Measurements from ENCODE around the gene PTGS1. TPM values are rescaled to one million over a fixed set of nuclear protein-coding genes. Genes with fewer than 3 reads are reported as not detected.

PTGS1 gene
- total RNA-seq, 1 donor from 2014 or later = 0.97 TPM

- peaks cover 3% of the 10 kb centered on the region for H3K4me1 Mint-ChIP-seq (ENCODE audit: low read depth)
- H3K4me3 Mint-ChIP-seq (ENCODE audit: unreplicated experiment) = no peak overlapping the region
- no peak for DNase-seq (ENCODE audit: low spot score)
- no peaks in the 10 kb centered on the region for H3K36me3 Mint-ChIP-seq (ENCODE audit: low read depth)
- no peak overlapping the region for H3K27ac Mint-ChIP-seq (ENCODE audit: unreplicated experiment)
- no peaks in the 10 kb centered on the region for H3K9me3 Mint-ChIP-seq (ENCODE audit: low read depth)
- no peak for TF ChIP-seq CTCF (IDR thresholded peaks at IDR 0.05)
- peaks cover 21% of the 10 kb centered on the region for H3K27me3 Mint-ChIP-seq (ENCODE audit: low read depth)
Measured at GRCh38 chr9:122338994-122339393, 31.8 kb upstream of the PTGS1 start.

- peaks cover 21% of the 10 kb centered on the region for H3K27me3 Mint-ChIP-seq (ENCODE audit: low read depth)
- peaks cover 3% of the 10 kb centered on the region for H3K4me1 Mint-ChIP-seq (ENCODE audit: low read depth)
- no peak overlapping the region for H3K4me3 Mint-ChIP-seq (ENCODE audit: unreplicated experiment)
- no peak for TF ChIP-seq CTCF (IDR thresholded peaks at IDR 0.05)
- no peaks in the 10 kb centered on the region for H3K36me3 Mint-ChIP-seq (ENCODE audit: low read depth)
- H3K9me3 Mint-ChIP-seq (ENCODE audit: low read depth) = no peaks in the 10 kb centered on the region
- DNase-seq (ENCODE audit: low spot score) = no peak
- no peak overlapping the region for H3K27ac Mint-ChIP-seq (ENCODE audit: unreplicated experiment)
Measured at GRCh38 chr9:122339579-122339978, 31.2 kb upstream of the PTGS1 start.

GRCh38 chr9:122340161-122340560, 30.7 kb upstream of the PTGS1 start:
- TF ChIP-seq CTCF (IDR thresholded peaks at IDR 0.05) = no peak
- no peak overlapping the region for H3K4me3 Mint-ChIP-seq (ENCODE audit: unreplicated experiment)
- H3K27me3 Mint-ChIP-seq (ENCODE audit: low read depth) = peaks cover 21% of the 10 kb centered on the region
- no peak overlapping the region for H3K27ac Mint-ChIP-seq (ENCODE audit: unreplicated experiment)
- H3K36me3 Mint-ChIP-seq (ENCODE audit: low read depth) = no peaks in the 10 kb centered on the region
- DNase-seq (ENCODE audit: low spot score) = no peak
- no peaks in the 10 kb centered on the region for H3K4me1 Mint-ChIP-seq (ENCODE audit: low read depth)
- no peaks in the 10 kb centered on the region for H3K9me3 Mint-ChIP-seq (ENCODE audit: low read depth)

- Mint-ChIP-seq H3K9me3 (ENCODE audit: low read depth) (no peaks in the 10 kb centered on the region), H3K27ac (ENCODE audit: unreplicated experiment) (no peak overlapping the region), H3K4me1 (ENCODE audit: low read depth) (peaks cover 4% of the 10 kb centered on the region), H3K27me3 (ENCODE audit: low read depth) (peaks cover 11% of the 10 kb centered on the region), H3K36me3 (ENCODE audit: low read depth) (no peaks in the 10 kb centered on the region), H3K4me3 (ENCODE audit: unreplicated experiment) (no peak overlapping the region)
- no peak for DNase-seq (ENCODE audit: low spot score)
- TF ChIP-seq CTCF (IDR thresholded peaks at IDR 0.05) = no peak
Measured at GRCh38 chr9:122342323-122343050, 28.3 kb upstream of the PTGS1 start.

GRCh38 chr9:122346478-122347347, 24.1 kb upstream of the PTGS1 start:
- peaks cover 5% of the 10 kb centered on the region for H3K4me1 Mint-ChIP-seq (ENCODE audit: low read depth)
- no peak for DNase-seq (ENCODE audit: low spot score)
- H3K9me3 Mint-ChIP-seq (ENCODE audit: low read depth) = no peaks in the 10 kb centered on the region
- no peak overlapping the region for H3K27ac Mint-ChIP-seq (ENCODE audit: unreplicated experiment)
- peak overlapping the region; percentile 78 for H3K4me3 Mint-ChIP-seq (ENCODE audit: unreplicated experiment)
- H3K27me3 Mint-ChIP-seq (ENCODE audit: low read depth) = peaks cover 6% of the 10 kb centered on the region
- no peaks in the 10 kb centered on the region for H3K36me3 Mint-ChIP-seq (ENCODE audit: low read depth)
- TF ChIP-seq CTCF (IDR thresholded peaks at IDR 0.05) = no peak

Data from chondrocyte (in vitro differentiated cells).